ENCODE results near the gene OR10H4.
"Not testable (repeated sequence)": the region's sequence is repeated elsewhere in the genome, so short reads cannot be mapped to it uniquely, and the experiment has no call there.

GRCh38 chr19:15900032-15900431 lies 48.8 kb upstream of the OR10H4 start:
- TF ChIP-seq CTCF (IDR thresholded peaks at IDR 0.05; ENCODE audit: insufficient read depth, low read depth, low read length); EZH2 (IDR thresholded peaks at IDR 0.05; ENCODE audit: insufficient read depth, low read length): not testable (repeated sequence)

Measured in astrocyte (in vitro differentiated cells and primary cell).